Measurements from ENCODE around the gene DNM3.

The DNM3 gene

GRCh38 chr1:172140072-172140471 is 298.8 kb downstream of the DNM3 start:
- no peak for TF ChIP-seq CTCF (IDR thresholded peaks at IDR 0.05; ENCODE audit: insufficient read depth, low read depth, low read length, missing control alignments)
- DNase-seq (ENCODE audit: low read depth), result no peak
- no peak overlapping the region for H3K4me3 ChIP-seq (ENCODE audit: low read length)

- no peak overlapping the region for H3K4me3 ChIP-seq (ENCODE audit: low read length)
- no peak for TF ChIP-seq CTCF (IDR thresholded peaks at IDR 0.05; ENCODE audit: insufficient read depth, low read depth, low read length, missing control alignments)
- DNase-seq (ENCODE audit: low read depth), result no peak
These were observed 299.3 kb downstream of the DNM3 start for GRCh38 chr1:172140591-172140990.

DNA sequence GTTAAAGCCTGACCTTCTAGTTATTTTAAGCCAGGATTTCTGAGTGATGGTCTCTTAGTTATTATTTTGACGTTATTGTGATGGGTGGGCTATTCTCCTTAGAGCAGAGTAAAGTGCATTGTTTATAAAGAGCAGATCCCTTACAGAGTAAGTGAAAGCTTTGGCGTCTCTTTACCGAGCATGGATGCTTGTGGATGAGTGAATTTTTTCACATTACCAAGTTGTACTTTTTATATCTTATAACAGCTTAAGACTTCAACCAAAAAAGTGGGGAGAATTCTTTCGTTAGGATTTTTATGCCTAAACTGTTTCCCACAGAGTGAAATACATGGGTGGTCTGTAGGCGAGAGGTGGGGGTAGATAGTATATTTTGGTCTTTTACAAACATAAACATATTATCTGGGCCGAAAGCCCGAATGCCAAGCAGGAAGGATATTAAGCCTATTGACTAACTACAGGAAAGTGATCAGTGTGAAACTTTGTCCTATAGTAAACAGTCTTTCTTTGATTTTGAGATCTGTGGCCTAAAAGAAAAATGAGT is 300.1 kb downstream of the DNM3 start:
- no peak overlapping the region for H3K4me3 ChIP-seq (ENCODE audit: low read length)

GRCh38 chr1:172142324-172142723 is 301.0 kb downstream of the DNM3 start:
- DNase-seq (ENCODE audit: low read depth), result no peak
- no peak overlapping the region for H3K4me3 ChIP-seq (ENCODE audit: low read length)
- TF ChIP-seq CTCF (IDR thresholded peaks at IDR 0.05; ENCODE audit: insufficient read depth, low read depth, low read length, missing control alignments), result no peak

More for the DNA sequence above, 300.1 kb downstream of the DNM3 start:
- no peak for TF ChIP-seq CTCF (IDR thresholded peaks at IDR 0.05; ENCODE audit: insufficient read depth, low read depth, low read length, missing control alignments)
- no peak for DNase-seq (ENCODE audit: low read depth)

DNA sequence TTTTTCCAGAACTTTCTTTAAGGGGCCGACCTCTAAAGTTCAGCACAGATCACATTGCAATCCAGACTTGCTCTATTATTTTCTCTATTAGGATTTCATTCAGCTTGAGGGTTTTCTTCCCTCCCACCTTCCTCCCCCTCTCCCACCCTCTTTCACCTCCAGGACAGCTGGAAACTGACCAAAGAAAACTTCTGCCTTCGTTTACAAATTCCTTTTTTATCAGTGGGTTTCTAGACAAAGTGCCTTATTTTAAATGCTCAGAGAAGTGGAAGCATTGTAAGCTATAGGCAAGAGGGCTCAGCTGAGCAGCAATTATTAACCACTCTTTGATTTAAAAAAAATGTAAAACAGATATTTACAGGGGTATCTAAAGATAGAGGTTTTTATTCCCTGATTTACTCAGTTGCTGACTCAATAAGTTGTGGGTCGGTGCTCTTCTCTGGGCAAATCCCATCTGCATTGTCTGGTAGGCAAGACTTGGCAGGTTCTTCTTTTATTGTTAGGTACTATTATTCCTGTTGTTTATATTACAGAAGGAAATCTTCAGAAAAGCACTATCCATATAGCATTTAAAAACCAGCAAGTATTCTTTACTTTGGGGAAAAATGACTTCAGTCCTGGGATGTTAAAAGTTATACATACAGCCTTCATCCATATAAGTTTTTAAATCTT is 302.2 kb downstream of the DNM3 start:
- peak; percentile 54 for DNase-seq (ENCODE audit: low read depth)
- no peak overlapping the region for H3K4me3 ChIP-seq (ENCODE audit: low read length)
- TF ChIP-seq CTCF (IDR thresholded peaks at IDR 0.05; ENCODE audit: insufficient read depth, low read depth, low read length, missing control alignments), result no peak

GRCh38 chr1:172144445-172145061 is 303.3 kb downstream of the DNM3 start:
- no peak for TF ChIP-seq CTCF (IDR thresholded peaks at IDR 0.05; ENCODE audit: insufficient read depth, low read depth, low read length, missing control alignments)
- H3K4me3 ChIP-seq (ENCODE audit: low read length), result no peak overlapping the region
- DNase-seq (ENCODE audit: low read depth), result no peak

Measured in epithelial cell of esophagus (primary cell).